Measurements from ENCODE around the gene RO60.

Gene RO60

DNA sequence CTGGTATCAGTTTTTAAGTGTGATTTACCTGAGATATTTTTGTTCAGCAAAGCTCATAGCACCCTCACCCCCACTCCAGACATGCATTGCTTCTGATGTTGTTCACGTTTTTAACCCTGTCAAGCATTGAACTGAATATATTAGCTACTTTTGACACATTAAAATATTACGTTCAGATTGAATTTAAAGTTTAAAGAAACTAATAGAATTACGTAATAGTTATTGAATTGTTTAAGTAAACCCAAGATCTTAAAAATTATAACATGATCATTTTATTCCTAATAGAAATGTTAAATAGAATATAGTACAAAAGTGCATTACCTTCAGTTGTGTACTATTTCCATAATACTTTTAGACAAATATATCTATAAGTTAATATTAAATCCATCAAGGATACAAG is 26.9 kb downstream of the RO60 start:
- Histone ChIP-seq H3K4me1 (ENCODE audit: insufficient read depth, low read length, severe bottlenecking) (peaks cover 11% of the 10 kb centered on the region), H3F3A (ENCODE audit: insufficient read depth, low read length) (no peaks in the 10 kb centered on the region; the same call in 1 of the 2 replicates), H4K20me1 (ENCODE audit: insufficient read depth, low read length) (no peaks in the 10 kb centered on the region), H3K36me3 (ENCODE audit: insufficient read depth, low read length) (peaks cover 84% of the 10 kb centered on the region), H3K27me3 (ENCODE audit: insufficient read depth, low read length) (no peaks in the 10 kb centered on the region), H3K4me2 (ENCODE audit: low read length) (no peak overlapping the region), H3K9me2 (ENCODE audit: low read depth, low read length) (no peaks in the 10 kb centered on the region), H3K27ac (ENCODE audit: low read depth, low read length, poor library complexity, severe bottlenecking) (no peak overlapping the region), H3K4me3 (ENCODE audit: low read depth, low read length, poor library complexity, severe bottlenecking) (no peak overlapping the region), H3K9ac (ENCODE audit: low read length) (no peak overlapping the region), H2AFZ (ENCODE audit: low read length) (no peak overlapping the region), H3K79me2 (ENCODE audit: insufficient read depth, low read length) (no peaks in the 10 kb centered on the region), H3K9me3 (ENCODE audit: low read length) (no peaks in the 10 kb centered on the region)
- no peak for TF ChIP-seq EZH2 (IDR thresholded peaks at IDR 0.05; ENCODE audit: borderline replicate concordance, low read length)

DNA sequence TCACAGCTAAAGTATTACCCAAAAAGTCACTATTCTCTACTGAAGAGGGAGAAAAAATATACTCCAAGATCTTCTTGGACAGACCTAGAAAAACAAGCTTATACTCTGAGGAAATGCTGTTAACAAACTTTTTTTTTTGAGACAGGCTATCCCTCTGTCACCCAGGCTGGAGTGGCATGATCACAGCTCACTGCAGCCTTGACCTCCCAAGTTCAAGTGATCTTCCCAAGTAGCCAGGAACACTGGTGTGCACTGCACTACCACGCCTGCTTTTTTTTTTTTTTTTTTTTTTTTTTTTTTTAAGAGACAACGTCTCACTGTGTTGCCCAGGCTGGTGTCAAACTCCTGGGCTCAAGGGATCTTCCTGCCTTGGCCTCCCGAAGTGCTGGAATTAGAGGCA is 28.5 kb downstream of the RO60 start:
- Histone ChIP-seq H3K79me2 (ENCODE audit: insufficient read depth, low read length) (no peaks in the 10 kb centered on the region), H3K4me1 (ENCODE audit: insufficient read depth, low read length, severe bottlenecking) (peaks cover 8% of the 10 kb centered on the region), H3K27me3 (ENCODE audit: insufficient read depth, low read length) (no peaks in the 10 kb centered on the region), H3K9ac (ENCODE audit: low read length) (no peak overlapping the region), H3K4me2 (ENCODE audit: low read length) (no peak overlapping the region), H3K4me3 (ENCODE audit: low read depth, low read length, poor library complexity, severe bottlenecking) (no peak overlapping the region), H4K20me1 (ENCODE audit: insufficient read depth, low read length) (no peaks in the 10 kb centered on the region), H3K36me3 (ENCODE audit: insufficient read depth, low read length) (peaks cover 76% of the 10 kb centered on the region), H3F3A (ENCODE audit: insufficient read depth, low read length) (peaks cover 5% of the 10 kb centered on the region; the same call in 1 of the 2 replicates), H2AFZ (ENCODE audit: low read length) (no peak overlapping the region), H3K9me3 (ENCODE audit: low read length) (no peaks in the 10 kb centered on the region), H3K9me2 (ENCODE audit: low read depth, low read length) (no peaks in the 10 kb centered on the region), H3K27ac (ENCODE audit: low read depth, low read length, poor library complexity, severe bottlenecking) (no peak overlapping the region)
- TF ChIP-seq EZH2 (IDR thresholded peaks at IDR 0.05; ENCODE audit: borderline replicate concordance, low read length) = no peak
- TF ChIP-seq, protein P1, sequence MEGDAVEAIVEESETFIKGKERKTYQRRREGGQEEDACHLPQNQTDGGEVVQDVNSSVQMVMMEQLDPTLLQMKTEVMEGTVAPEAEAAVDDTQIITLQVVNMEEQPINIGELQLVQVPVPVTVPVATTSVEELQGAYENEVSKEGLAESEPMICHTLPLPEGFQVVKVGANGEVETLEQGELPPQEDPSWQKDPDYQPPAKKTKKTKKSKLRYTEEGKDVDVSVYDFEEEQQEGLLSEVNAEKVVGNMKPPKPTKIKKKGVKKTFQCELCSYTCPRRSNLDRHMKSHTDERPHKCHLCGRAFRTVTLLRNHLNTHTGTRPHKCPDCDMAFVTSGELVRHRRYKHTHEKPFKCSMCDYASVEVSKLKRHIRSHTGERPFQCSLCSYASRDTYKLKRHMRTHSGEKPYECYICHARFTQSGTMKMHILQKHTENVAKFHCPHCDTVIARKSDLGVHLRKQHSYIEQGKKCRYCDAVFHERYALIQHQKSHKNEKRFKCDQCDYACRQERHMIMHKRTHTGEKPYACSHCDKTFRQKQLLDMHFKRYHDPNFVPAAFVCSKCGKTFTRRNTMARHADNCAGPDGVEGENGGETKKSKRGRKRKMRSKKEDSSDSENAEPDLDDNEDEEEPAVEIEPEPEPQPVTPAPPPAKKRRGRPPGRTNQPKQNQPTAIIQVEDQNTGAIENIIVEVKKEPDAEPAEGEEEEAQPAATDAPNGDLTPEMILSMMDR (IDR thresholded peaks at IDR 0.05; ENCODE audit: low read length) = no peak

- Histone ChIP-seq H3K79me2 (ENCODE audit: insufficient read depth, low read length) (no peaks in the 10 kb centered on the region), H3F3A (ENCODE audit: insufficient read depth, low read length) (peaks cover 5% of the 10 kb centered on the region; the same call in 1 of the 2 replicates), H3K9ac (ENCODE audit: low read length) (no peak overlapping the region), H3K9me2 (ENCODE audit: low read depth, low read length) (no peaks in the 10 kb centered on the region), H3K27me3 (ENCODE audit: insufficient read depth, low read length) (no peaks in the 10 kb centered on the region), H3K4me3 (ENCODE audit: low read depth, low read length, poor library complexity, severe bottlenecking) (no peak overlapping the region), H4K20me1 (ENCODE audit: insufficient read depth, low read length) (no peaks in the 10 kb centered on the region), H3K9me3 (ENCODE audit: low read length) (no peaks in the 10 kb centered on the region), H2AFZ (ENCODE audit: low read length) (no peak overlapping the region), H3K4me2 (ENCODE audit: low read length) (no peak overlapping the region), H3K36me3 (ENCODE audit: insufficient read depth, low read length) (peaks cover 73% of the 10 kb centered on the region), H3K27ac (ENCODE audit: low read depth, low read length, poor library complexity, severe bottlenecking) (no peak overlapping the region), H3K4me1 (ENCODE audit: insufficient read depth, low read length, severe bottlenecking) (no peaks in the 10 kb centered on the region)
- TF ChIP-seq EZH2 (IDR thresholded peaks at IDR 0.05; ENCODE audit: borderline replicate concordance, low read length) = no peak
- TF ChIP-seq, protein P1 (IDR thresholded peaks at IDR 0.05; ENCODE audit: low read length) = no peak
Measured at GRCh38 chr1:193090865-193091264, 31.5 kb downstream of the RO60 start.

DNA sequence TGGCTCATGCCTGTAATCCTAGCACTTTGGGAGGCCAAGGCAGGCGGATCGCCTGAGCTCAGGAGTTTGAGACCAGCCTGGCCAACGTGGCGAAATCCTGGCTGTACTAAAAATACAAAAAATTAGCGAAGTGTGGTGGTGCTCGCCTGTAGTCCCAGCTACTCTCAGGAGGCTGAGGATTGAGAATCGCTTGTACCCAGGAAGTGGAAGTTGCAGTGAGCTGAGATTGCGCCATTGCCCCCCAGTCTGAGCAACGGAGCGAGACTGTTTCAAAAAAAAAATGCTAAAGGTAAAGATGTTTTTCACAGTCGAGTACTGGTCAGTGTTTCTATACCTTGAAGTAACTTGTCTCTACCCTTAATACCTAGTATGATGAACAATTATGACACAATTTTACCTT is 34.7 kb downstream of the RO60 start:
- no peaks in the 10 kb centered on the region for H3K79me2 ChIP-seq (ENCODE audit: insufficient read depth, low read length)
- H3K4me1 ChIP-seq (ENCODE audit: insufficient read depth, low read length, severe bottlenecking) = no peaks in the 10 kb centered on the region
- no peaks in the 10 kb centered on the region for H3K9me3 ChIP-seq (ENCODE audit: low read length)
- no peak overlapping the region for H3K4me3 ChIP-seq (ENCODE audit: low read depth, low read length, poor library complexity, severe bottlenecking)
- peaks cover 5% of the 10 kb centered on the region; the same call in 1 of the 2 replicates for H3F3A ChIP-seq (ENCODE audit: insufficient read depth, low read length)
- H3K27ac ChIP-seq (ENCODE audit: low read depth, low read length, poor library complexity, severe bottlenecking) = no peak overlapping the region
- no peak overlapping the region for H3K9ac ChIP-seq (ENCODE audit: low read length)
- H3K4me2 ChIP-seq (ENCODE audit: low read length) = no peak overlapping the region
- H3K36me3 ChIP-seq (ENCODE audit: insufficient read depth, low read length) = peaks cover 83% of the 10 kb centered on the region
- H3K27me3 ChIP-seq (ENCODE audit: insufficient read depth, low read length) = no peaks in the 10 kb centered on the region
- TF ChIP-seq, protein P1 (IDR thresholded peaks at IDR 0.05; ENCODE audit: low read length) = no peak
- TF ChIP-seq EZH2 (IDR thresholded peaks at IDR 0.05; ENCODE audit: borderline replicate concordance, low read length) = no peak
- no peak overlapping the region for H2AFZ ChIP-seq (ENCODE audit: low read length)
- no peaks in the 10 kb centered on the region for H4K20me1 ChIP-seq (ENCODE audit: insufficient read depth, low read length)
- H3K9me2 ChIP-seq (ENCODE audit: low read depth, low read length) = no peaks in the 10 kb centered on the region
